Stimulated activated CD4-positive, alpha-beta T cell treated with anti-CD3 and anti-CD28 coated beads, Interleukin-15, amount 100 ng/mL, for 1 hour (primary cell): Measurements from ENCODE around the gene TRAF1.

ENCODE experiments used
- DNase-seq, 2 donors: peaks; one replicate each; pipeline ENCODE4 v3.0.0-alpha.2; 2020; ENCODE audit warnings: low read depth in 1 of 2, low spot score in 1 of 2

The TRAF1 gene

GRCh38 chr9:120853198-120853597, 73.4 kb downstream of the TRAF1 start:
- DNase-seq = no peak
